Measurements from ENCODE around the gene CASP1.

DNA sequence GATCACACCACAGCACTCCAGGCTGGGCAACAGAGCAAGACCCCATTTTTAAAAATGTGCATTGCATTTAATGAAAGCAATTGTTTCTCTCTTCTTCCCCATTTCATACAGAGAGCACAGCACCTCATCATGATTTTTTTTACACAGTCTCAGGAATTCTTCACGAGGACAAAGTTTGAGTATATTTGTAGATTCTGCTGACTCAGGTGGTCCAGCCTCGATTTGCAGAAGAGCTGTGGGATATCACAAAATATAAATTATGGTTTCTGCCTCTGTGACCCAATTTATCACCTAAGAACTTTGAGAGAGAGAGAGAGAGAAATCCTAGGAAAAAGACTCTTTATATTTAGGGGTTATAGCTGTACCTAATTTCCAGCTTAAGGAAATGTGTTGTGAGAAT, 31.8 kb downstream of the CASP1 start:
- TF ChIP-seq, protein P1, sequence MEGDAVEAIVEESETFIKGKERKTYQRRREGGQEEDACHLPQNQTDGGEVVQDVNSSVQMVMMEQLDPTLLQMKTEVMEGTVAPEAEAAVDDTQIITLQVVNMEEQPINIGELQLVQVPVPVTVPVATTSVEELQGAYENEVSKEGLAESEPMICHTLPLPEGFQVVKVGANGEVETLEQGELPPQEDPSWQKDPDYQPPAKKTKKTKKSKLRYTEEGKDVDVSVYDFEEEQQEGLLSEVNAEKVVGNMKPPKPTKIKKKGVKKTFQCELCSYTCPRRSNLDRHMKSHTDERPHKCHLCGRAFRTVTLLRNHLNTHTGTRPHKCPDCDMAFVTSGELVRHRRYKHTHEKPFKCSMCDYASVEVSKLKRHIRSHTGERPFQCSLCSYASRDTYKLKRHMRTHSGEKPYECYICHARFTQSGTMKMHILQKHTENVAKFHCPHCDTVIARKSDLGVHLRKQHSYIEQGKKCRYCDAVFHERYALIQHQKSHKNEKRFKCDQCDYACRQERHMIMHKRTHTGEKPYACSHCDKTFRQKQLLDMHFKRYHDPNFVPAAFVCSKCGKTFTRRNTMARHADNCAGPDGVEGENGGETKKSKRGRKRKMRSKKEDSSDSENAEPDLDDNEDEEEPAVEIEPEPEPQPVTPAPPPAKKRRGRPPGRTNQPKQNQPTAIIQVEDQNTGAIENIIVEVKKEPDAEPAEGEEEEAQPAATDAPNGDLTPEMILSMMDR (IDR thresholded peaks at IDR 0.05; ENCODE audit: low read depth, low read length, poor library complexity, severe bottlenecking): no peak
- no peak for TF ChIP-seq EZH2phosphoT487 (IDR thresholded peaks at IDR 0.05; ENCODE audit: borderline replicate concordance, low read length)

Data from DOHH2 (cell line).